Measurements from ENCODE around the gene TNFSF9.

DNA sequence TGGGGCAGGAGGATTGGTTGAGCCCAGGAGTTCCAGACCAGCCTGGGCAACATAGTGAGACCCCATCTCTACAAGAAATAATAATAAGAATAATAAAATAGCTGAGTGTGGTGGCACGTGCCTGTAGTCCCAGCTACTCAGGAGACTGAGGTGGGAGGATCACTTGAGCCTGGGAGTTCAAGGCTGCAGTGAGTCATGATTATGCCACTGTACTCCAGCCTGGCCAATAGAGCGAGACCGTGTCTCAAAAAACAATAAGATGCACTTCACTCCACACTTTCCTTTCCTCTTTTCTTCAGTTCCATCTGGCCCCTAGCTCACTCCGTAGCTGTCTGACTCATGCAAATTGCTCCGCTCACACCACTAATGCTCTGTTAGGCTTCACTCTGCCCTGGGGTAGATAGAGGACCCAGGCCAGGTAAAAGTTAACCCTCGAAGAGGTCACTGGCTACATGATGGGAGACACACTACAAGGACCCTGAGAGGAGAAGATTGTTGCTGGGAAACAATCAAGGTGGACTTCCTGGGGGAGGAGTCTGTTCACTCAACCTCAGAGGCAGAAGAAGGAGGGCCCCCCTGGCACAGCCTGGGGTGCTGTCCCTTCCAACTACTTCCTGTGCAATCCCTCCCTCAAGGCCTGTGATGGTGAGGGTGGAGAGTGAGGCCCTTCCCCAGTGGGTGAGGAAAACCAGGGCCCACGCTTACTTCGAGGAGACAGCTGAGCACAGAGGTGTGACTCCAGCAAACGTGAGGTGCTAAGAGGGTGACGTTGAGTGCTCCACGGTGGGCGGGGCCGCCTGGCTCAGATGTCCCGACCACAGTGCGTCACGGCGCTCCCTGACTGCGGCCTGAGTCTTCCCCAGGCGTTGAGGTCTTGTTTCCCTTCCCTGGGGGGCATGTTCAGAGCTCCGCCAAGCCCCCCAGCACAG is 8.8 kb upstream of the TNFSF9 start:
- TF ChIP-seq EGR1 (IDR thresholded peaks at IDR 0.05; ENCODE audit: low read depth in 2 of 2) (no peak), RAD21 (IDR thresholded peaks at IDR 0.05) (no peak)
- TF ChIP-seq, protein P1, sequence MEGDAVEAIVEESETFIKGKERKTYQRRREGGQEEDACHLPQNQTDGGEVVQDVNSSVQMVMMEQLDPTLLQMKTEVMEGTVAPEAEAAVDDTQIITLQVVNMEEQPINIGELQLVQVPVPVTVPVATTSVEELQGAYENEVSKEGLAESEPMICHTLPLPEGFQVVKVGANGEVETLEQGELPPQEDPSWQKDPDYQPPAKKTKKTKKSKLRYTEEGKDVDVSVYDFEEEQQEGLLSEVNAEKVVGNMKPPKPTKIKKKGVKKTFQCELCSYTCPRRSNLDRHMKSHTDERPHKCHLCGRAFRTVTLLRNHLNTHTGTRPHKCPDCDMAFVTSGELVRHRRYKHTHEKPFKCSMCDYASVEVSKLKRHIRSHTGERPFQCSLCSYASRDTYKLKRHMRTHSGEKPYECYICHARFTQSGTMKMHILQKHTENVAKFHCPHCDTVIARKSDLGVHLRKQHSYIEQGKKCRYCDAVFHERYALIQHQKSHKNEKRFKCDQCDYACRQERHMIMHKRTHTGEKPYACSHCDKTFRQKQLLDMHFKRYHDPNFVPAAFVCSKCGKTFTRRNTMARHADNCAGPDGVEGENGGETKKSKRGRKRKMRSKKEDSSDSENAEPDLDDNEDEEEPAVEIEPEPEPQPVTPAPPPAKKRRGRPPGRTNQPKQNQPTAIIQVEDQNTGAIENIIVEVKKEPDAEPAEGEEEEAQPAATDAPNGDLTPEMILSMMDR (IDR thresholded peaks at IDR 0.05; ENCODE audit: low read depth, low read length, missing input control): no peak
- TF ChIP-seq, protein P2, sequence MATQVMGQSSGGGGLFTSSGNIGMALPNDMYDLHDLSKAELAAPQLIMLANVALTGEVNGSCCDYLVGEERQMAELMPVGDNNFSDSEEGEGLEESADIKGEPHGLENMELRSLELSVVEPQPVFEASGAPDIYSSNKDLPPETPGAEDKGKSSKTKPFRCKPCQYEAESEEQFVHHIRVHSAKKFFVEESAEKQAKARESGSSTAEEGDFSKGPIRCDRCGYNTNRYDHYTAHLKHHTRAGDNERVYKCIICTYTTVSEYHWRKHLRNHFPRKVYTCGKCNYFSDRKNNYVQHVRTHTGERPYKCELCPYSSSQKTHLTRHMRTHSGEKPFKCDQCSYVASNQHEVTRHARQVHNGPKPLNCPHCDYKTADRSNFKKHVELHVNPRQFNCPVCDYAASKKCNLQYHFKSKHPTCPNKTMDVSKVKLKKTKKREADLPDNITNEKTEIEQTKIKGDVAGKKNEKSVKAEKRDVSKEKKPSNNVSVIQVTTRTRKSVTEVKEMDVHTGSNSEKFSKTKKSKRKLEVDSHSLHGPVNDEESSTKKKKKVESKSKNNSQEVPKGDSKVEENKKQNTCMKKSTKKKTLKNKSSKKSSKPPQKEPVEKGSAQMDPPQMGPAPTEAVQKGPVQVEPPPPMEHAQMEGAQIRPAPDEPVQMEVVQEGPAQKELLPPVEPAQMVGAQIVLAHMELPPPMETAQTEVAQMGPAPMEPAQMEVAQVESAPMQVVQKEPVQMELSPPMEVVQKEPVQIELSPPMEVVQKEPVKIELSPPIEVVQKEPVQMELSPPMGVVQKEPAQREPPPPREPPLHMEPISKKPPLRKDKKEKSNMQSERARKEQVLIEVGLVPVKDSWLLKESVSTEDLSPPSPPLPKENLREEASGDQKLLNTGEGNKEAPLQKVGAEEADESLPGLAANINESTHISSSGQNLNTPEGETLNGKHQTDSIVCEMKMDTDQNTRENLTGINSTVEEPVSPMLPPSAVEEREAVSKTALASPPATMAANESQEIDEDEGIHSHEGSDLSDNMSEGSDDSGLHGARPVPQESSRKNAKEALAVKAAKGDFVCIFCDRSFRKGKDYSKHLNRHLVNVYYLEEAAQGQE (IDR thresholded peaks at IDR 0.05): no peak

Measured in liver (tissue), 3 donors.